SK-N-MC (cell line): Measurements from ENCODE around the gene ARID1A.
"Not testable (repeated sequence)": the region's sequence is repeated elsewhere in the genome, so short reads cannot be mapped to it uniquely, and the experiment has no call there.

ENCODE experiments used
- DNase-seq: peaks from one replicate; pipeline ENCODE4 v3.0.0-alpha.2; 2011; ENCODE audit warnings: low read depth, low spot score
- H3K27ac ChIP-seq: fragments of 200-600 bp; sonication (generic); 2 replicates; pipeline ENCODE4 v1.5.1; 2016; ENCODE audit warnings: mixed run types
- H3K36me3 ChIP-seq: fragments of 200-600 bp; sonication (generic); 2 replicates; pipeline ENCODE4 v1.6.1; 2017; ENCODE audit warnings: antibody characterized with exemption, low read length, mixed read lengths; ENCODE audit not compliant: insufficient read depth
- H3K4me3 ChIP-seq: fragments of 200-600 bp; sonication (generic); 2 replicates; pipeline ENCODE4 v1.5.1; 2016
- H3K9ac ChIP-seq: fragments of 200-600 bp; sonication (generic); 2 replicates; pipeline ENCODE4 v1.8.0; 2017; ENCODE audit warnings: mixed run types, mixed read lengths; ENCODE audit not compliant: insufficient read length
- H3K9me3 ChIP-seq: fragments of 200-600 bp; sonication (generic); 2 replicates; pipeline ENCODE4 v1.6.1; 2017; ENCODE audit warnings: low read depth, mild to moderate bottlenecking, antibody characterized with exemption, low read length, moderate library complexity, mixed read lengths
- EZH2 ChIP-seq: fragments of 200-600 bp; sonication (generic); IDR thresholded peaks from one replicate; pipeline ENCODE4 v1.6.1; 2017; ENCODE audit warnings: antibody characterized with exemption
- FOXP2 ChIP-seq: optimal IDR thresholded peaks from 2 replicates; pipeline ENCODE3; 2011; ENCODE audit warnings: mild to moderate bottlenecking, moderate library complexity; ENCODE audit not compliant: insufficient read depth; ENCODE audit errors: extremely low read length, control extremely low read depth
- POLR2AphosphoS5 ChIP-seq: IDR thresholded peaks from 2 replicates; pipeline ENCODE4 v1.6.1; 2012; ENCODE audit warnings: mild to moderate bottlenecking, low read depth, low read length, borderline replicate concordance

The ARID1A gene

GRCh38 chr1:26703478-26703877 lies 7.7 kb downstream of the ARID1A start:
- no peak for TF ChIP-seq POLR2AphosphoS5
- Histone ChIP-seq H3K9ac (peak overlapping the region; percentile 19), H3K27ac (peak overlapping the region; percentile 63; the same call in 1 of the 2 replicates), H3K4me3 (no peak overlapping the region), H3K9me3 (no peaks in the 10 kb centered on the region), H3K36me3 (peaks cover 31% of the 10 kb centered on the region)
- DNase-seq = no peak

GRCh38 chr1:26704629-26705028 lies 8.8 kb downstream of the ARID1A start:
- no peaks in the 10 kb centered on the region for H3K9me3 ChIP-seq
- DNase-seq = no peak
- TF ChIP-seq EZH2 = no peak
- TF ChIP-seq POLR2AphosphoS5 = no peak
- TF ChIP-seq FOXP2 = no peak
- no peak overlapping the region for H3K4me3 ChIP-seq
- H3K36me3 ChIP-seq = peaks cover 42% of the 10 kb centered on the region
- H3K9ac ChIP-seq = no peak overlapping the region
- H3K27ac ChIP-seq = no peak overlapping the region

GRCh38 chr1:26705227-26705626 lies 9.4 kb downstream of the ARID1A start:
- Histone ChIP-seq H3K27ac (peak overlapping the region; percentile 50; the same call in 1 of the 2 replicates), H3K36me3 (peaks cover 44% of the 10 kb centered on the region), H3K4me3 (peak overlapping the region; percentile 2; the same call in 1 of the 2 replicates)
- H3K9me3 ChIP-seq, DNase-seq, H3K9ac ChIP-seq: not testable (repeated sequence)

GRCh38 chr1:26705788-26706311 lies 10.0 kb downstream of the ARID1A start:
- TF ChIP-seq EZH2 = no peak
- no peak for TF ChIP-seq FOXP2
- TF ChIP-seq POLR2AphosphoS5 = no peak
- Histone ChIP-seq H3K27ac (peak overlapping the region; percentile 50), H3K4me3 (peak overlapping the region; percentile 2; the same call in 1 of the 2 replicates), H3K36me3 (peaks cover 43% of the 10 kb centered on the region), H3K9ac (no peak overlapping the region), H3K9me3 (no peaks in the 10 kb centered on the region)
- no peak for DNase-seq

- Histone ChIP-seq H3K4me3 (peak overlapping the region; percentile 2; the same call in 1 of the 2 replicates), H3K9ac (no peak overlapping the region), H3K27ac (peak overlapping the region; percentile 50), H3K36me3 (peaks cover 43% of the 10 kb centered on the region), H3K9me3 (no peaks in the 10 kb centered on the region)
- TF ChIP-seq POLR2AphosphoS5 (no peak), FOXP2 (no peak), EZH2 (no peak)
- DNase-seq = no peak
These were observed 10.5 kb downstream of the ARID1A start for GRCh38 chr1:26706315-26706714.

- peaks cover 51% of the 10 kb centered on the region for H3K36me3 ChIP-seq
- no peak overlapping the region for H3K4me3 ChIP-seq
- no peaks in the 10 kb centered on the region for H3K9me3 ChIP-seq
- H3K9ac ChIP-seq = no peak overlapping the region
- H3K27ac ChIP-seq = no peak overlapping the region
- TF ChIP-seq POLR2AphosphoS5 = no peak
- TF ChIP-seq FOXP2 = no peak
- TF ChIP-seq EZH2 = no peak
- no peak for DNase-seq
These were observed 15.0 kb downstream of the ARID1A start for GRCh38 chr1:26710811-26711210.

GRCh38 chr1:26711777-26712176 lies 16.0 kb downstream of the ARID1A start:
- Histone ChIP-seq H3K27ac (no peak overlapping the region), H3K9me3 (no peaks in the 10 kb centered on the region), H3K36me3 (peaks cover 56% of the 10 kb centered on the region), H3K9ac (no peak overlapping the region), H3K4me3 (no peak overlapping the region)
- no peak for DNase-seq
- no peak for TF ChIP-seq POLR2AphosphoS5
- no peak for TF ChIP-seq EZH2
- TF ChIP-seq FOXP2 = no peak

GRCh38 chr1:26717017-26717491 lies 21.2 kb downstream of the ARID1A start:
- Histone ChIP-seq H3K36me3 (peaks cover 39% of the 10 kb centered on the region), H3K4me3 (no peak overlapping the region), H3K9me3 (no peaks in the 10 kb centered on the region), H3K27ac (peak overlapping the region; percentile 2; the same call in 1 of the 2 replicates), H3K9ac (no peak overlapping the region)
- TF ChIP-seq FOXP2 (no peak), POLR2AphosphoS5 (no peak), EZH2 (no peak)
- no peak for DNase-seq

- Histone ChIP-seq H3K36me3 (peaks cover 20% of the 10 kb centered on the region), H3K9me3 (no peaks in the 10 kb centered on the region), H3K27ac (no peak overlapping the region), H3K4me3 (no peak overlapping the region), H3K9ac (no peak overlapping the region)
- no peak for DNase-seq
- TF ChIP-seq EZH2 (no peak), FOXP2 (no peak), POLR2AphosphoS5 (no peak)
These were observed 23.4 kb downstream of the ARID1A start for GRCh38 chr1:26719205-26719604.
